GM21515 (cell line): ENCODE data around the gene CCT7.
"Not testable (repeated sequence)": the region's sequence is repeated elsewhere in the genome, so short reads cannot be mapped to it uniquely, and the experiment has no call there.

Source experiments
- ATAC-seq: cut with Tn5 transposase; IDR thresholded peaks from one replicate; pipeline ENCODE4 v1.9.1; 2021; ENCODE audit not compliant: unreplicated experiment

CCT7 gene

GRCh38 chr2:73254343-73255006 is 20.4 kb downstream of the CCT7 start:
- no peak for ATAC-seq

DNA sequence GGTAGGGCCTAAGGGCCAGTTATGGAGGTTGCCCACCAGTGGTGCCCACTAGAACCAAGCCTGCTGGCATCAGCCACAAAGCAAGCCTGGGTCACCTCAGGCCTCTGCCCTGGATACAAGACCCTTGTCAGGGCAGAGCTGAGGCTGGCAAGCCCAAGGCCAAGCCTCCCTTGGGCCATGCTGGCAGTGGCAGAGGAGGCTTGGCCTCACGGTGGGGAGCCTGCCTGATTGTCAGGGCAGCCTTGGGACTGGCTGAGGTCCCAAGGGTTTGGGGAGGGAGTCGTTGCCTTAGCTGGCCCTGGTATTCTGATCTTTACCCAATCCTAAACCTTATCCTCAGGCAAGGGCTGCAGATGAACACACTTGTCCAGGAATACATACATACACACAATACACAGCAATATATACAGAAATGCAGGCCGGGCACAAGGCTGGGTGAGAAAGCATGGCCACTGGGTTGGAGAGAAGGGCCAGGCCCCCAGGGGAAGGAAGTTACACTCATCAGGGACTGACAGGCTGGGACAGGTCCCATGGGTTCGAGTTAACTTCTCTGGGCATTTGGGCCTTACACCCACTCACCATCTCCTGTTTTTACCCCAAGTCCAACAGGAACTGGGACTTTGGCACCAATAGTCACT is 21.0 kb downstream of the CCT7 start:
- ATAC-seq = no peak

DNA sequence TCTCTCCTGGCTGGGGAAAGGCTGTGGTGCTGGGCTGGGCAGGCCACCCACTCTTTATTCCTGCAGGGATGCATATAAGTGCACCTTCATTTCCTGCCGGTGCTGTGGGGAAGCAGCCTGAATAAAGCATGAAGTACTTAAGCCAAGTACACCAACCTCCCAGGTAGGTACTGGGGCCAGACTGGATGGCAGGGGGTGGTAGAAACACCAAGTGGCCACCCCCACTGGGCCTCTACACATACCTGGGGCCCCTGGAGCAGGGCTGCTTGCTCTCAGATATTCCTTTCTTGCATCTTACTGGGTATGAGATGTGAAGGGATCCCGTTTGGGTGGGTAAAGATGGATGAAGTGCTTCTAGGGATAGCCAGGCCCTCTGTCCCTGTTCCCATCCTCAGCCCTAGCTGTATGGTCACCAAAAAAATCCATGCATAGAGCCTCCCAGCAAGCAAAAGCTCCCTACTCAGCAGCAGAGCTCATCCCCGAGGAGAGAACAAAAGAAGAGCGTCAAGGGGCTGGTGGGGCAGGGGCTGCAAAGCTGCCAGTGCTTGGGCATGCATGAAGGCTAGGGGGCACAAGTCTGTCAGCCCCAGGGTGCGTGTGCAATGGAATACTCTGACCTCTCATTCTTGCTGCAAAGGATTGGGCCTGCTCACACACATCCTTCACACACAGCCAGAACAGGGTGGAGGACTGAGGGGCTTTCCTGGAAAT is 22.0 kb downstream of the CCT7 start:
- no peak for ATAC-seq

DNA sequence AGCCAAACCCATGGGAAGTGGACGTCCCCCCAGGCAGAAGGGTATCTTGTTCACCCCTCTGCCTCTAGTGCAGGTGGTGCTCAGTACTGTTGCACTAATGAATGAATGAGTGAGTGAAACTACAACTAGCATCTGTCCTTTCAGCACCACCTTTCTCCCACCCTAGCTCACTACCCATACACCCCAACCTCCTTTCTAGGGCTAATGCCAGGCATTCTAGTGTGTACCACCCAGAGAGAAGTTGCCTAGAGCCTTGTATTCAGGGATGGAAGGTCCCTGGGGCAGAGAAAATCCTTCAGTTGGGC is 22.5 kb downstream of the CCT7 start:
- ATAC-seq = no peak

DNA sequence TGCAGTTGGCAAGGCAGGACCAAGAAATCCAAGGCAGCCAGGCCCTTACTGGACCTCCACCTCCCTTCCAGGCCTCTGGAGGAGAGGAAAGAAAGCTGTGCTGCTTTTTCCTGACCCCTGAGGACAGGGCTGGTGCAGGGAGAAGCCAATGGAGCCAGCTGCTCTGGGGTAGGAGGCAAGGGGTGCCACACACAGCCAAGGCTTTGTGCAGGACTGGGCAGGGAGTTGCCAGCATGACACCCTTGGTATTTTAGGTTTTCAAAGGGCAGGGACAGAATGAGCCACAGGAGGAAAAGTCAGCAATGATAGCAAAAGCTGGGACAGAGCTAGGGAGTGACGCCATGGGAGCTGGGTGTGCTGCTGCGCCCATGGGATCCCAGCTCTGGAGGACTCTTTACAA is 22.9 kb downstream of the CCT7 start:
- ATAC-seq = no peak

DNA sequence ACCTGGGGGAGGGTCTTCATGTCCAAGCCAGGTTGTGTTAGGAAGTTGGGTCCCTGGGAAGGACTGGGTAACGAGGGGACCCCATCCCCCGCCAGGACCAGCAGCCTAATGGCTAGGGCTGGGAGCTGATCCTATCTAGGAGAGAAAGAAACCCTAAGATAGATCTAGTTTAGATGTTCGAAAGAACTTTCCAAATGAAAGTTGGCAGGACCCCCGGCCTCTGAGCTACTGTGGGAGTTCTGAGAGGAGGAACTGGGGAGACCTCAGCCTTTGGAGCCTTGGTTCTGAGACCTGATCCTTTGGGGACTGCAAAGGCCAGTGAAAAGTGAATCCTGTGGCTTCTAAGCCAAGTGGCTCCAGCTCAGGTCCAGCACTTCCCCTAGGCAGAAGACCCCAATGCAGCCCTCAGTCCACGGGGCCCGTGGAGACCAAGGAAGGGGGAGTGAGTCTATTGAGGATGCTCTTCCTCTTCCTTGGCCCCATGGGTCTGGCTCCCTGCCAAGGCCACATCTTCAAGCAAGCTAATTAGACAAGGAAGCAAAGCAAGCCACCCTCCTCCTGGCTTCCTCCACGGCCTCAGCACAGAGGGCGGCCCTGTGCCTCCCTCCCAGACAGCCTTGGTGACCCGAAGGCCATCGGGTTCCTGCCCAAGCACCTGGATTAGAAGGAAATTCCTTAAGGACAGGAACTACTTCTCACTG is 23.5 kb downstream of the CCT7 start:
- no peak for ATAC-seq

DNA sequence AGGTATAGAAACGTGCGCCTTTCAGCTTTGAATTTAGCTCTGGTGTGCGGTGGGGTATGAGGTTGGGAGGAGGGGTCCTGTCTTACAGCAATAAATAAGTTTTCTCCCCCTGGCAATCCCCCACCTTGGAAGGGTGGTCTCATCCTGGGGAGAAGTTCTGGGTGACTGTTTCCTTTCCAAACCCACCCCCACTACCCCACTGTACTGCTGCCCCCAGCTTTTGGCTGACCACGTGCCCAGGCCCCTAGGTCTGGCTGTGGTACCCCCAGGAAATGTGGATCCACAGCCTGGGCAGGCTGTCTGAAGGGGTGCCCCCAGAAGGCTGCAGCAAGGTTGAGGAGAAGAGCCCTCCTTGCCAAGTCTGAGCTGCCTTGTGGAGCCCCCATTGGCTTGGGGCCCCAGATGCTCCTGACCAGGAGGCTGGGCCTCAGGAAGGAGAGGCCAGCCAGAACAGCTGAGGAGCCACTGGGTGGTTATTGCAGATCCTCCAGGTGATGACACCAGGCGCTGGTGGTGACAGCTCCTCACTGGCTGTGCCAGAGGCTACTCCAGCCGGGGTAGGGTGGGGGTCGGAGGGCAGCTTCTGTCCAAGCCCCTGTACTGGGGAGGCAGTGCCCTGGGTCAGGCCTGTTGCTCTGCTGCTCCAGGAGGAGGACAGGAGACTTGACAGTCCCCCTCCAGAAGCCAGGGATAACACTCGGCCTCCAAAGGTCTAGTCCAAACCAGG is 24.2 kb downstream of the CCT7 start:
- ATAC-seq = no peak

DNA sequence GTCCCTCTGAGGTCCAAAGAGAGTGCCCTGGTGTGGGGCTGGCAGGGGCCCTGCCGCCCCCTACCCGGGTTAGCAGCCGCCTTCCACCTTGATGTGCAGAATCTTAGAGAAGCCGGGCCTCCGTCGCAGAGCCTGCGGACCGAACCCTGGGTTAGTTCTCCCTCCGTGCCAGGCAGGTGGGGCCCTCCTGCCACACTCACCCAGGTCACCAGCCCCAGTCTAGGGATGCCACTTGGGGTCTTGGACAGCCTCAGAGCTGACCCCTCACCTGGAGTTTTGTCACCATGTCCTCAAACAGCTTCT is 24.8 kb downstream of the CCT7 start:
- no peak for ATAC-seq

GRCh38 chr2:73259276-73259675 is 25.2 kb downstream of the CCT7 start:
- ATAC-seq = no peak

- no peak for ATAC-seq
Observed at GRCh38 chr2:73259704-73260337, 25.7 kb downstream of the CCT7 start.

DNA sequence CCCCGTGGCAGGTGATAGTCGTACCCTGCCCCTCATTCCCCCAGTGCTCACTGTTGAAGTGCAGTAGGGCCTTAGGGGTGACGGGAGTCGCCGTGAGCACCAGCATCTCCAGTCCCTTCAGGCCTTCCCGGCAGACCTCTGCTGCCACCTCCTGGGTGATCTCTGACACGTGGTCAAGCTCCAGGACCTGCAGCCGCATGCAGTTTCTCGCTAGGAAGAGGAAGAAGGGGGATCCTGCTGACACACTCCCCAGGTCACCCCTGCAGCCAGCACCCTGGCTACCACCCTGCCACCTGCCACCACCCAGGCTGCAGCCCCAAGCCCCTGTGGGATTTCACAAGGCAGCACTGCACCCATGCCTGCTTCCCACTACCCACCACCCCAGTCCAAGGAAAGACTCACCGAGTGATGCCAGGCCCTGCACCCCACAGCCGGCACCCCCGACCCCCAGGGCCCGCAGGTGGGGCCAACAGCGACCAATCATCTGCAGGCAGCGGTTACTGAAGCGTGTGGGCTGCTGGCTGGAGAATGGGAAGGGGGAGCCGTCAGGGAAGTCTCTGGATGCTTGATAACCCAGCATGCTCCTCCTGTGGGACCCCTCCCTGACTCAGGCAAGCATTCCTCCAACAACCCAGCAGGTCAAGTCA is 26.4 kb downstream of the CCT7 start:
- ATAC-seq = no peak

- ATAC-seq = no peak
Observed at GRCh38 chr2:73262108-73262651, 28.1 kb downstream of the CCT7 start.

DNA sequence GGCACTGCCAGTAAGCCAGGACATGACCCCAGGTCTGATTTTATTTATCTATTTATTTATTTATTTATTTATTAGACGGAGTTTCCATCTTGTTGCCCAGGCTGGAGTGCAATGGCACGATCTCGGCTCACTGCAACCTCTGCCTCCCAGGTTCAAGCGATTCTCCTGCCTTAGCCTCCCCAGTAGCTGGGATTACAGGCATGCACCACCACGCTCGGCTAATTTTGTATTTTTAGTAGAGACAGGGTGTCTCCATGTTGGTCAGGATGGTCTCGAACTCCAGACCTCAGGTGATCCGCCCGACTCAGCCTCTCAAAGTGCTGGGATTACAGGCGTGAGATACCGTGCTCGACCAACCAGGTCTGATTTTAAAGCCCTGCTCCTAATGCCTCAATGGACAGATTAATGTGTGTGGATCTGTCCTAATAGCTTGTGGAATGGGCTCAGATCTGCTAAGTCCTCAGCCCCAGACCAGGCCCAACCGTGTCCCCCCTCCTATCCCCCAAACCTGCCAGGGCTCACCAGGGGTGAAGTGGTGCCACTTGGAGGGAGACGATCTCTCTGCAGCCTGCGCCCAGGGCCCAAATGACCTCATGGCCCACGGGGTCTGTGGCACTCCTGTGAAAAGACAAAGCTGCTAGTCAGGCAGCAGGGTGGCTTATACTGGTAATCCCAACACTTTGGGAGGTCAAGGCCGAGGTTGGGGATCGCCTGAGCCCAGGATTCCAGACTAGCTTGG is 28.8 kb downstream of the CCT7 start:
- ATAC-seq = not testable (repeated sequence)

DNA sequence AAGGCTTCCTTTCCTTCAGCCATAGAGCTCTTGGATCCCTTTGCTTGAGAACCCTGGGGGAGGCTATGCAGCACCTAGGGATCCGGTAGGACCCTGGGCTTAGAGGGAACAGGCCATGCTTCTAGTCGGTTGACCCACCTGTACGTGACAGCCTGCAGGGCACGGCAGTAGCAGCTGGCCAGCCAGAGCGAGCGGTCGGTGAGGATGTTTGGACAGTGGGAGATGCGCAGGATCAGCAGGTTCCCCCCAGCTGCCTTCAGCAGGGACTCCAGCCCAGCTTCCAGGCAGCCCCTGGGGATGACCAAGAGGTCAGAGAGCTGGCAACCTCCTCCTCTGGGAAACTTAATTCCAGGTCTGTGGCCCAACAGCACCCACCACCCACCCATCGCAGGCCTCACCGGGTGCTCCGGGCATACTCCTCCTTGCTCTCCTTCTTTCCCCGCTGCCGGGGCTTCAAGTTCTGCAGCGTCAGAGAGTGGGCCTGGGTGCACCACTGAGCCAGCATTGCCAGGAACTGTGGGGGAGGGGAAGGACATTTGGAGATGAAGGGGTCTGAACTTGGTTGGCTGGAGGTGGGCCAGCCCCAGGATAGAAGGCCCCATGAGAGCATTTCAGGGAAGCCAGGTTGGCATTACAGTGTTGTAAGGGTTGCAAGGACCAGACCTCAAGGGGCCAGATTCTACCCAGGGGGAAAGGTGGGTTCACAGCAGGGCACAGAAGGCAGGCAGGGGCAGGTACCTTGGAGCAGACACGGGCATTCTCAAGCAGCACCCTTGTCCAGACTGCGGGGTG is 29.6 kb downstream of the CCT7 start:
- ATAC-seq = no peak

DNA sequence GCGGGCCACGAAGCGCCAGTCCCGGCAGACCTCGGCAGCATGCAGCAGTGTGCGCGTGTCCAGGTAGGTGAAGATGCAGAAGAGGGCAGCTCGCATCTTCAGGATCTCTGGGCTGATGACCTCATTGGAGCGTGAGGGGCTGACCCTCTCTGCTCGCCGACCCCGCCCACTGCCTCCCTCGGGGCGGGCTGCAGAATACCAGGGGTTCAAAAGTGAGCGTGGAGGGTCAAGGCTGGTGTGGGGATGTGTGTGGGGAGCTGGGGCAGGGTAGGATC is 30.2 kb downstream of the CCT7 start:
- ATAC-seq = no peak

GRCh38 chr2:73264783-73265182 is 30.7 kb downstream of the CCT7 start:
- ATAC-seq = no peak

DNA sequence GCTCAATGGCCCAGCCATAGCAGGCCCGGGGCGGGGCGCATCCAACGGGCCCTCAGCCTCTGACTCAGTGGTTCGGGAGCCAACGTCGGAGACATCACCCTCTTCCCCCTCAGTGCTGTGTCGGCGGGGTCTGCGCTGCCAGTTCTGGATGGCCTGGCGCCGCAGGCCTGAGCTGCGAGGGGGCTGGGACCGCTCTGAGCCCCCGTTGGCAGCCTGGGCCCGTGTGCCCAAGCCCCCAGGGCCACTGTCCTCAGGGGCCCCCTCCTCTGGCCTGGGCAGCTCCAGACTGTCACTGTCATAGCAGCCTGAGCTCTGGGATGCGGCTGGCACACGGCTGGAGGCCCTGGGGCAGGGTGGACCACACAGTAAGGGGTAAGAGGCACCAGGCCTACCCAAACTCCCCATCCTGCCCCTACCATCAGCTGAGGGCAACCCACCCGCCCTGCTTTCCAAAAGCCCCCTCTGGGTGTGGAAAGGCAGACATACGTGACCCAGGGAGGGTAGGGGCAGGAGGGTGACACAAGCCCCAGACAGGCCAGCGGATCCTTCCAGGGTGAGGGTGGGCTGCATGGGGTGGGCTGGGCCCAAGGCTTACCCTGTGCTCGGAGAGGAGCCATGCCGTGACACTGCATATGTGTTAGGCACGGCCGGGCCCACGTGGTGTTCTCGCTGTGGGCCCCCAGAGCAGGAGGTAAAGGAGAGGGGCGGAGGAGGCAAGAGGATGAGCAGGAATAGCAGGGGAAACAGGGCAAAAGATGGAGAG is 31.4 kb downstream of the CCT7 start:
- no peak for ATAC-seq
